ENCODE measurements around the gene FAM199X. TPM values are rescaled to one million over a fixed set of nuclear protein-coding genes. Genes with fewer than 3 reads are reported as not detected.
"Not testable (repeated sequence)": the region's sequence is repeated elsewhere in the genome, so short reads cannot be mapped to it uniquely, and the experiment has no call there.

Gene FAM199X
- total and polyA plus RNA-seq, 2 experiments from 2014 or later = 11.0 to 18.7 TPM

DNA sequence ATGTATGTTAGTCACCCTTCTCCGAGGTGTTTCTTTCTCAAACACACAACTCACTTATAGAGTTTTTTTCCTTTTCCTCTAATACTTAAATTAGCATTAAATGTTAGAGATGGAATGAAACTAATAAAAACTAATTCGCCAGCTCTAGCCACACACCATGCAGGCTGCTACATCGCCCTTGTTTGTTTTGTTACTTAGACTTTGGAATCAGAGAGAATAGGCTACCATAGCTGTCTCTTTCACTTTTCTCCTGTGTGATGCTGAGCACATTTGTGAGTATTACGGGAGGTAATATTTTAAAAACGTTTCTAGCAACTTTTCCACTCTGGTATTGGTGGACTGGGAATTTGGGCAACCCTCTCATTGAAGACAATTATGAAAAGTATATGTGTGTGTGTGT is 44.9 kb downstream of the FAM199X start (continued):
- TF ChIP-seq, protein P1, sequence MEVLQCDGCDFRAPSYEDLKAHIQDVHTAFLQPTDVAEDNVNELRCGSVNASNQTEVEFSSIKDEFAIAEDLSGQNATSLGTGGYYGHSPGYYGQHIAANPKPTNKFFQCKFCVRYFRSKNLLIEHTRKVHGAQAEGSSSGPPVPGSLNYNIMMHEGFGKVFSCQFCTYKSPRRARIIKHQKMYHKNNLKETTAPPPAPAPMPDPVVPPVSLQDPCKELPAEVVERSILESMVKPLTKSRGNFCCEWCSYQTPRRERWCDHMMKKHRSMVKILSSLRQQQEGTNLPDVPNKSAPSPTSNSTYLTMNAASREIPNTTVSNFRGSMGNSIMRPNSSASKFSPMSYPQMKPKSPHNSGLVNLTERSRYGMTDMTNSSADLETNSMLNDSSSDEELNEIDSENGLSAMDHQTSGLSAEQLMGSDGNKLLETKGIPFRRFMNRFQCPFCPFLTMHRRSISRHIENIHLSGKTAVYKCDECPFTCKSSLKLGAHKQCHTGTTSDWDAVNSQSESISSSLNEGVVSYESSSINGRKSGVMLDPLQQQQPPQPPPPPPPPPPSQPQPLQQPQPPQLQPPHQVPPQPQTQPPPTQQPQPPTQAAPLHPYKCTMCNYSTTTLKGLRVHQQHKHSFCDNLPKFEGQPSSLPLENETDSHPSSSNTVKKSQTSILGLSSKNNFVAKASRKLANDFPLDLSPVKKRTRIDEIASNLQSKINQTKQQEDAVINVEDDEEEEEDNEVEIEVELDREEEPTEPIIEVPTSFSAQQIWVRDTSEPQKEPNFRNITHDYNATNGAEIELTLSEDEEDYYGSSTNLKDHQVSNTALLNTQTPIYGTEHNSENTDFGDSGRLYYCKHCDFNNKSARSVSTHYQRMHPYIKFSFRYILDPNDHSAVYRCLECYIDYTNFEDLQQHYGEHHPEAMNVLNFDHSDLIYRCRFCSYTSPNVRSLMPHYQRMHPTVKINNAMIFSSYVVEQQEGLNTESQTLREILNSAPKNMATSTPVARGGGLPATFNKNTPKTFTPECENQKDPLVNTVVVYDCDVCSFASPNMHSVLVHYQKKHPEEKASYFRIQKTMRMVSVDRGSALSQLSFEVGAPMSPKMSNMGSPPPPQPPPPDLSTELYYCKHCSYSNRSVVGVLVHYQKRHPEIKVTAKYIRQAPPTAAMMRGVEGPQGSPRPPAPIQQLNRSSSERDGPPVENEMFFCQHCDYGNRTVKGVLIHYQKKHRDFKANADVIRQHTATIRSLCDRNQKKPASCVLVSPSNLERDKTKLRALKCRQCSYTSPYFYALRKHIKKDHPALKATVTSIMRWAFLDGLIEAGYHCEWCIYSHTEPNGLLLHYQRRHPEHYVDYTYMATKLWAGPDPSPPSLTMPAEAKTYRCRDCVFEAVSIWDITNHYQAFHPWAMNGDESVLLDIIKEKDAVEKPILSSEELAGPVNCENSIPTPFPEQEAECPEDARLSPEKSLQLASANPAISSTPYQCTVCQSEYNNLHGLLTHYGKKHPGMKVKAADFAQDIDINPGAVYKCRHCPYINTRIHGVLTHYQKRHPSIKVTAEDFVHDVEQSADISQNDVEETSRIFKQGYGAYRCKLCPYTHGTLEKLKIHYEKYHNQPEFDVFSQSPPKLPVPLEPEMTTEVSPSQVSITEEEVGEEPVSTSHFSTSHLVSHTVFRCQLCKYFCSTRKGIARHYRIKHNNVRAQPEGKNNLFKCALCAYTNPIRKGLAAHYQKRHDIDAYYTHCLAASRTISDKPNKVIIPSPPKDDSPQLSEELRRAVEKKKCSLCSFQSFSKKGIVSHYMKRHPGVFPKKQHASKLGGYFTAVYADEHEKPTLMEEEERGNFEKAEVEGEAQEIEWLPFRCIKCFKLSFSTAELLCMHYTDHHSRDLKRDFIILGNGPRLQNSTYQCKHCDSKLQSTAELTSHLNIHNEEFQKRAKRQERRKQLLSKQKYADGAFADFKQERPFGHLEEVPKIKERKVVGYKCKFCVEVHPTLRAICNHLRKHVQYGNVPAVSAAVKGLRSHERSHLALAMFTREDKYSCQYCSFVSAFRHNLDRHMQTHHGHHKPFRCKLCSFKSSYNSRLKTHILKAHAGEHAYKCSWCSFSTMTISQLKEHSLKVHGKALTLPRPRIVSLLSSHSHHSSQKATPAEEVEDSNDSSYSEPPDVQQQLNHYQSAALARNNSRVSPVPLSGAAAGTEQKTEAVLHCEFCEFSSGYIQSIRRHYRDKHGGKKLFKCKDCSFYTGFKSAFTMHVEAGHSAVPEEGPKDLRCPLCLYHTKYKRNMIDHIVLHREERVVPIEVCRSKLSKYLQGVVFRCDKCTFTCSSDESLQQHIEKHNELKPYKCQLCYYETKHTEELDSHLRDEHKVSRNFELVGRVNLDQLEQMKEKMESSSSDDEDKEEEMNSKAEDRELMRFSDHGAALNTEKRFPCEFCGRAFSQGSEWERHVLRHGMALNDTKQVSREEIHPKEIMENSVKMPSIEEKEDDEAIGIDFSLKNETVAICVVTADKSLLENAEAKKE (CRISPR knock-in tag; IDR thresholded peaks at IDR 0.05) = no peak
- TF ChIP-seq, protein P2, sequence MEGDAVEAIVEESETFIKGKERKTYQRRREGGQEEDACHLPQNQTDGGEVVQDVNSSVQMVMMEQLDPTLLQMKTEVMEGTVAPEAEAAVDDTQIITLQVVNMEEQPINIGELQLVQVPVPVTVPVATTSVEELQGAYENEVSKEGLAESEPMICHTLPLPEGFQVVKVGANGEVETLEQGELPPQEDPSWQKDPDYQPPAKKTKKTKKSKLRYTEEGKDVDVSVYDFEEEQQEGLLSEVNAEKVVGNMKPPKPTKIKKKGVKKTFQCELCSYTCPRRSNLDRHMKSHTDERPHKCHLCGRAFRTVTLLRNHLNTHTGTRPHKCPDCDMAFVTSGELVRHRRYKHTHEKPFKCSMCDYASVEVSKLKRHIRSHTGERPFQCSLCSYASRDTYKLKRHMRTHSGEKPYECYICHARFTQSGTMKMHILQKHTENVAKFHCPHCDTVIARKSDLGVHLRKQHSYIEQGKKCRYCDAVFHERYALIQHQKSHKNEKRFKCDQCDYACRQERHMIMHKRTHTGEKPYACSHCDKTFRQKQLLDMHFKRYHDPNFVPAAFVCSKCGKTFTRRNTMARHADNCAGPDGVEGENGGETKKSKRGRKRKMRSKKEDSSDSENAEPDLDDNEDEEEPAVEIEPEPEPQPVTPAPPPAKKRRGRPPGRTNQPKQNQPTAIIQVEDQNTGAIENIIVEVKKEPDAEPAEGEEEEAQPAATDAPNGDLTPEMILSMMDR (conservative IDR thresholded peaks at IDR 0.05; ENCODE audit: low read depth in 2 of 2) = no peak
- TF ChIP-seq JUNB (IDR thresholded peaks at IDR 0.05; ENCODE audit: unreplicated experiment) (no peak), NANOG (IDR thresholded peaks at IDR 0.05; ENCODE audit: borderline replicate concordance) (no peak)

DNA sequence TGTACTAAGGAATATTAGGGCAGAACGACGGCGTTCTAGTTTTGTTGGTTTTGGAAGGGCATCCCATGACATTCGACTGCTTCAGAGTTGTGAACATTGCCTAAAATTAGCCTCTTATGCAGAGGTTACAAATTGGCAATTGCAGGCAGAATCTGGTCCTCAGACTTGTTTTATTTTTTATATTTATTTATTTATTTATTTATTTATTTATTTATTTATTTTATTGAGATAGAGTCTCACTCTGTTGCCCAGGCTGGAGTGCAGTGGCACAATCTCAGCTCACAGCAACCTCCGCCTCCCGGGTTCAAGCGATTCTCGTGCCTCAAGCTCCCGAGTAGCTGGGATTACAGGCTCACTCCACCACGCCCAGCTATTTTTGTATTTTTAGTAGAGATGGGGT is 63.8 kb downstream of the FAM199X start:
- H3K4me3 Mint-ChIP-seq; H4K20me1 ChIP-seq (replicated peaks; ENCODE audit: insufficient read depth); H3F3A ChIP-seq (replicated peaks; ENCODE audit: low read depth); H2AFZ ChIP-seq; H3K36me3 Mint-ChIP-seq (ENCODE audit: low read depth); H3K27me3 ChIP-seq (ENCODE audit: insufficient read depth); ATAC-seq; H3K79me2 ChIP-seq (replicated peaks; ENCODE audit: insufficient read depth); H3K4me1 ChIP-seq (ENCODE audit: insufficient read depth); H3K4me2 ChIP-seq; H3K27ac ChIP-seq (ENCODE audit: low read depth); H3K9me3 Mint-ChIP-seq; H3K9me2 ChIP-seq (ENCODE audit: insufficient read depth); H3K4me3 ChIP-seq; DNase-seq (ENCODE audit: low spot score); H3K4me1 Mint-ChIP-seq; H3K27ac Mint-ChIP-seq; H3K27me3 Mint-ChIP-seq (ENCODE audit: insufficient read depth, low read depth, poor library complexity); H3K36me3 ChIP-seq (ENCODE audit: insufficient read depth): not testable (repeated sequence)

Other genes starting within 250 kb of the FAM199X start
- 6.8 and 14.3 TPM in 2 replicates for gene TMSB15B, start 203.8 kb upstream of the FAM199X start, total RNA-seq (2014; rRNA removed; shearing (Covaris generic))
- gene TMSB15B, start 203.8 kb upstream of the FAM199X start, polyA plus RNA-seq (2016; fragmentation: Nextera tagmentation; extraction: Ambion mirVana) = 32.8 and 35.3 TPM in 2 replicates
- 0.35 TPM in 1 of 2 replicates, not detected in the other for gene H2BW1, start 152.7 kb upstream of the FAM199X start, total RNA-seq (2014; rRNA removed; shearing (Covaris generic))
- not detected in 2 replicates for gene H2BW1, start 152.7 kb upstream of the FAM199X start, polyA plus RNA-seq (2016; fragmentation: Nextera tagmentation; extraction: Ambion mirVana)
- not detected in 2 replicates for gene H2BW2, start 126.5 kb upstream of the FAM199X start, total RNA-seq (2014; rRNA removed; shearing (Covaris generic))
- gene H2BW2, start 126.5 kb upstream of the FAM199X start, polyA plus RNA-seq (2016; fragmentation: Nextera tagmentation; extraction: Ambion mirVana) = 0.16 and 0.61 TPM in 2 replicates
- gene TMSB15C, start 90.2 kb upstream of the FAM199X start, total RNA-seq (2014; rRNA removed; shearing (Covaris generic)) = 3.9 and 5.8 TPM in 2 replicates
- 1.0 and 1.1 TPM in 2 replicates for gene TMSB15C, start 90.2 kb upstream of the FAM199X start, polyA plus RNA-seq (2016; fragmentation: Nextera tagmentation; extraction: Ambion mirVana)
- gene ZCCHC18, start 53.9 kb upstream of the FAM199X start, total RNA-seq (2014; rRNA removed; shearing (Covaris generic)) = 4.4 and 4.7 TPM in 2 replicates
- 3.4 and 4.9 TPM in 2 replicates for gene ZCCHC18, start 53.9 kb upstream of the FAM199X start, polyA plus RNA-seq (2016; fragmentation: Nextera tagmentation; extraction: Ambion mirVana)
- 2.2 and 3.7 TPM in 2 replicates for gene SLC25A53, start 9.4 kb upstream of the FAM199X start, total RNA-seq (2014; rRNA removed; shearing (Covaris generic))
- 2.4 and 3.7 TPM in 2 replicates for gene SLC25A53, start 9.4 kb upstream of the FAM199X start, polyA plus RNA-seq (2016; fragmentation: Nextera tagmentation; extraction: Ambion mirVana)
- gene ESX1, start 88.5 kb downstream of the FAM199X start, total RNA-seq (2014; rRNA removed; shearing (Covaris generic)) = not detected in 2 replicates
- not detected in 2 replicates for gene ESX1, start 88.5 kb downstream of the FAM199X start, polyA plus RNA-seq (2016; fragmentation: Nextera tagmentation; extraction: Ambion mirVana)

Data from GM23338 (cell line).